Mesothelial cell of epicardium (in vitro differentiated cells): ENCODE data around the gene SNRPD2. TPM values are rescaled to one million over a fixed set of nuclear protein-coding genes. Genes with fewer than 3 reads are reported as not detected.
A peak's percentile ranks its signal among the peaks of the same experiment; 100 is the strongest.

Source experiments
- DNase-seq, 2 experiments: peaks; one replicate each; pipeline ENCODE4 v3.0.0; 2021; ENCODE audit warnings: low spot score in 2 of 2; ENCODE audit not compliant: unreplicated experiment in 2 of 2
- H3K27ac Mint-ChIP-seq: 2 replicates; pipeline ENCODE4 v1.8.0; 2021; ENCODE audit warnings: mixed read lengths
- H3K27me3 Mint-ChIP-seq: 2 replicates; pipeline ENCODE4 v1.8.0; 2021; ENCODE audit warnings: low read depth, mixed read lengths
- H3K36me3 Mint-ChIP-seq: 2 replicates; pipeline ENCODE4 v1.8.0; 2021; ENCODE audit warnings: mixed read lengths
- H3K4me1 Mint-ChIP-seq: 2 replicates; pipeline ENCODE4 v1.8.0; 2021; ENCODE audit warnings: mixed read lengths
- H3K4me3 Mint-ChIP-seq: 2 replicates; pipeline ENCODE4 v1.8.0; 2021; ENCODE audit warnings: mild to moderate bottlenecking, moderate library complexity, mixed read lengths
- H3K9me3 Mint-ChIP-seq: 2 replicates; pipeline ENCODE4 v1.8.0; 2021; ENCODE audit warnings: mixed read lengths
- CTCF ChIP-seq: fragments of 200-600 bp; sonication (generic); IDR thresholded peaks from one replicate; pipeline ENCODE4 v1.5.0; 2021; ENCODE audit warnings: antibody characterized with exemption; ENCODE audit not compliant: unreplicated experiment
- microRNA-seq: library from miRNA; unstranded; fragments of <30 nt; microRNA quantifications from one replicate; pipeline ENCODE4 v1.2.0, GENCODE V29; 2021; ENCODE audit warnings: inconsistent platforms, mixed read lengths
- total RNA-seq: library from RNA; stranded (reverse); gene quantifications from 3 replicates; pipeline ENCODE4 v1.2.1, GENCODE V29; 2021

Gene SNRPD2
- total RNA-seq, 1 donor from 2014 or later, result 440 TPM

- peaks cover 5% of the 10 kb centered on the region for H3K27me3 Mint-ChIP-seq
- peak within 1 kb of the TSS; percentile 85 for H3K4me3 Mint-ChIP-seq
- H3K9me3 Mint-ChIP-seq, result no peaks in the 10 kb centered on the region
- no peaks in the 10 kb centered on the region for H3K36me3 Mint-ChIP-seq
- TF ChIP-seq CTCF, result no peak
- H3K27ac Mint-ChIP-seq, result peak within 1 kb of the TSS; percentile 84
- peaks cover 42% of the 10 kb centered on the region for H3K4me1 Mint-ChIP-seq
- peak in 1 of 2 experiments; percentile 61 for DNase-seq
Observed at GRCh38 chr19:45638930-45639729, 52.6 kb downstream of the SNRPD2 start, which contains the start of gene EML2. Gene EML2, minus strand, starts transcription at chr19:45639397. Its CDS starts 21 bp downstream, at chr19:45639376.

- Mint-ChIP-seq H3K27ac (peak overlapping the region; percentile 84), H3K4me3 (peak overlapping the region; percentile 85), H3K36me3 (no peaks in the 10 kb centered on the region), H3K27me3 (peaks cover 2% of the 10 kb centered on the region), H3K9me3 (no peaks in the 10 kb centered on the region), H3K4me1 (peaks cover 33% of the 10 kb centered on the region)
- DNase-seq, result no peak
- TF ChIP-seq CTCF, result no peak
Observed at GRCh38 chr19:45637890-45638667, 53.7 kb downstream of the SNRPD2 start.

Small RNA genes within 50 kb of the gene (microRNA-seq; reads per million reads assigned to microRNA genes)
- 394 reads per million, percentile 72 among the genes with 10 or more reads in this experiment for gene MIR330
- not detected for gene MIR642A
- gene MIR642B, result not detected

Other genes starting within 250 kb of the SNRPD2 start
- 272 to 287 TPM (median 278 TPM) in 3 replicates for gene FOSB, start 224.0 kb downstream of the SNRPD2 start, total RNA-seq
- gene RTN2, start 194.9 kb downstream of the SNRPD2 start, total RNA-seq, result 15.2 to 18.1 TPM (median 16.7 TPM) in 3 replicates
- 0.38 to 0.60 TPM (median 0.59 TPM) in 3 replicates for gene PPM1N, start 193.5 kb downstream of the SNRPD2 start, total RNA-seq
- gene VASP, start 184.5 kb downstream of the SNRPD2 start, total RNA-seq, result 49.3 to 54.8 TPM (median 53.8 TPM) in 3 replicates
- gene OPA3, start 107.2 kb downstream of the SNRPD2 start, total RNA-seq, result 11.6 to 13.3 TPM (median 11.8 TPM) in 3 replicates
- 0.09 TPM in 1 of 3 replicates, not detected in the others for gene GPR4, start 89.7 kb downstream of the SNRPD2 start, total RNA-seq
- gene EML2, start 52.6 kb downstream of the SNRPD2 start, total RNA-seq, result 33.8 to 36.9 TPM (median 34.2 TPM) in 3 replicates
- 3.6 to 5.1 TPM (median 4.1 TPM) in 3 replicates for gene GIPR, start 23.7 kb downstream of the SNRPD2 start, total RNA-seq
- 8.0 to 10.6 TPM (median 9.1 TPM) in 3 replicates for gene QPCTL, start 713 bp upstream of the SNRPD2 start, total RNA-seq
- 30.6 to 37.3 TPM (median 36.6 TPM) in 3 replicates for gene FBXO46, start 38.9 kb upstream of the SNRPD2 start, total RNA-seq
- not detected in 3 replicates for gene MEIOSIN, start 41.5 kb upstream of the SNRPD2 start, total RNA-seq
- gene SIX5, start 77.3 kb upstream of the SNRPD2 start, total RNA-seq, result 44.3 to 50.3 TPM (median 47.3 TPM) in 3 replicates
- gene DMPK, start 90.5 kb upstream of the SNRPD2 start, total RNA-seq, result 126 to 130 TPM (median 127 TPM) in 3 replicates
- gene DMWD, start 100.9 kb upstream of the SNRPD2 start, total RNA-seq, result 109 to 120 TPM (median 116 TPM) in 3 replicates
- gene RSPH6A, start 123.4 kb upstream of the SNRPD2 start, total RNA-seq, result 0.44 to 0.56 TPM (median 0.50 TPM) in 3 replicates
- gene SYMPK, start 171.2 kb upstream of the SNRPD2 start, total RNA-seq, result 89.3 to 93.4 TPM (median 92.6 TPM) in 3 replicates
- not detected in 3 replicates for gene FOXA3, start 172.4 kb upstream of the SNRPD2 start, total RNA-seq
- 33.8 to 34.6 TPM (median 34.1 TPM) in 3 replicates for gene IRF2BP1, start 194.2 kb upstream of the SNRPD2 start, total RNA-seq
- 10.4 to 11.5 TPM (median 10.9 TPM) in 3 replicates for gene MYPOP, start 210.7 kb upstream of the SNRPD2 start, total RNA-seq
- not detected in 3 replicates for gene NANOS2, start 222.8 kb upstream of the SNRPD2 start, total RNA-seq